HEK293 (cell line): ENCODE data around the gene MYLK.

ENCODE experiments used
- CTCF ChIA-PET: fragments of 350-600 bp; formaldehyde crosslinking; extraction: SDS; loops from one replicate; lab custom pipeline; 2021; ENCODE audit warnings: antibody characterized with exemption; lab: Yijun Ruan, JAX
- POLR2A ChIA-PET: fragments of 300-600 bp; formaldehyde crosslinking; extraction: SDS; loops from one replicate; lab custom pipeline; 2020; ENCODE audit warnings: antibody characterized with exemption, inconsistent platforms; lab: Yijun Ruan, JAX
- H3K27ac ChIP-seq: fragments of 200-500 bp; sonication (Bioruptor generic); 2 replicates; pipeline ENCODE4 v1.5.1; 2014; ENCODE audit warnings: low read depth, low read length, control low read depth, inconsistent platforms; ENCODE audit errors: extremely low read depth
- H3K36me3 ChIP-seq, 2 experiments: fragments of 200-500 bp in 1 of 2; sonication (Bioruptor generic) in 1 of 2; 1 replicate in 1 of 2; 2 replicates in 1 of 2; pipeline ENCODE4 v1.5.1; 2014 to 2017; ENCODE audit warnings: inconsistent platforms in 2 of 2, low read length in 2 of 2; ENCODE audit not compliant: control insufficient read depth in 2 of 2, insufficient read depth in 1 of 2
- H3K4me1 ChIP-seq: fragments of 200-500 bp; sonication (Bioruptor generic); 2 replicates; pipeline ENCODE4 v1.5.1; 2014; ENCODE audit warnings: mild to moderate bottlenecking, low read length, inconsistent platforms; ENCODE audit not compliant: control insufficient read depth, insufficient read depth
- H3K4me3 ChIP-seq: 2 replicates; pipeline ENCODE4 v1.5.1; 2011; ENCODE audit warnings: low read depth, mild to moderate bottlenecking, control low read depth, low read length, moderate library complexity
- H3K9me3 ChIP-seq: fragments of 200-500 bp; sonication (Bioruptor generic); 2 replicates; pipeline ENCODE4 v1.5.1; 2014; ENCODE audit warnings: low read depth, low read length, inconsistent platforms; ENCODE audit not compliant: control insufficient read depth, insufficient read depth
- AEBP2 ChIP-seq: fragments of 450-650 bp; formaldehyde crosslinking; IDR thresholded peaks from 2 replicates; pipeline ENCODE4 v1.5.1; 2016; ENCODE audit warnings: missing biosample characterization, missing genetic modification characterization, borderline replicate concordance
- PRDM2 ChIP-seq: fragments of 450-650 bp; formaldehyde crosslinking; IDR thresholded peaks from 2 replicates; pipeline ENCODE4 v1.5.1; 2016; ENCODE audit warnings: missing biosample characterization, missing genetic modification characterization, borderline replicate concordance
- ZFHX2 ChIP-seq: fragments of 450-650 bp; formaldehyde crosslinking; conservative IDR thresholded peaks from 2 replicates; pipeline ENCODE4 v1.5.1; 2016; ENCODE audit warnings: missing biosample characterization, missing genetic modification characterization
- ZFP69B ChIP-seq: fragments of 450-650 bp; formaldehyde crosslinking; IDR thresholded peaks from 2 replicates; pipeline ENCODE4 v1.5.1; 2016; ENCODE audit warnings: missing biosample characterization, missing genetic modification characterization
- ZNF155 ChIP-seq: fragments of 450-650 bp; formaldehyde crosslinking; IDR thresholded peaks from 2 replicates; pipeline ENCODE4 v1.5.1; 2016; ENCODE audit warnings: missing biosample characterization, missing genetic modification characterization
- ZNF518A ChIP-seq: fragments of 450-650 bp; formaldehyde crosslinking; conservative IDR thresholded peaks from 2 replicates; pipeline ENCODE4 v1.5.1; 2016; ENCODE audit warnings: low read depth, missing biosample characterization, missing genetic modification characterization
- ZNF571 ChIP-seq: fragments of 450-650 bp; formaldehyde crosslinking; IDR thresholded peaks from 2 replicates; pipeline ENCODE4 v1.5.0; 2017; ENCODE audit warnings: missing biosample characterization, missing genetic modification characterization
- ZNF658 ChIP-seq: fragments of 450-650 bp; formaldehyde crosslinking; IDR thresholded peaks from 2 replicates; pipeline ENCODE4; 2016; ENCODE audit warnings: missing biosample characterization, missing genetic modification characterization
- ZNF660 ChIP-seq: fragments of 450-650 bp; IDR thresholded peaks from 2 replicates; pipeline ENCODE4 v1.5.1; 2018; ENCODE audit warnings: missing biosample characterization, mild to moderate bottlenecking, missing genetic modification characterization
- ZNF701 ChIP-seq: fragments of 450-650 bp; formaldehyde crosslinking; IDR thresholded peaks from 2 replicates; pipeline ENCODE4 v1.5.1; 2016; ENCODE audit warnings: missing biosample characterization, missing genetic modification characterization
- ZNF791 ChIP-seq: fragments of 450-650 bp; formaldehyde crosslinking; IDR thresholded peaks from 2 replicates; pipeline ENCODE4 v1.5.1; 2016; ENCODE audit warnings: missing biosample characterization, missing genetic modification characterization

Gene MYLK

GRCh38 chr3:123672429-123673146, 211.5 kb downstream of the MYLK start (continued):
- TF ChIP-seq AEBP2 (tag by site-specific recombination): no peak
- TF ChIP-seq PRDM2 (tag by site-specific recombination): no peak
- TF ChIP-seq ZNF518A (tag by site-specific recombination): no peak
- no peak for TF ChIP-seq ZNF155 (tag by site-specific recombination)
- no peak for TF ChIP-seq ZNF660 (tag by site-specific recombination)
- no peak for TF ChIP-seq ZNF701 (tag by site-specific recombination)

GRCh38 chr3:123670743-123671142, 213.4 kb downstream of the MYLK start:
- peaks cover 0 to 15% of the 10 kb centered on the region in 2 experiments; a peak in 1 of 3 replicates for H3K36me3 ChIP-seq
- TF ChIP-seq ZNF791 (tag by site-specific recombination) (no peak), ZFHX2 (tag by site-specific recombination) (no peak), ZNF571 (tag by site-specific recombination) (no peak), ZNF658 (tag by site-specific recombination) (no peak), ZFP69B (tag by site-specific recombination) (no peak), ZNF660 (tag by site-specific recombination) (no peak)
- H3K4me1 ChIP-seq: no peaks in the 10 kb centered on the region
- no peak overlapping the region for H3K4me3 ChIP-seq
- no peaks in the 10 kb centered on the region for H3K9me3 ChIP-seq
- no peak overlapping the region for H3K27ac ChIP-seq
- POLR2A ChIA-PET: no interaction called here
- CTCF ChIA-PET: interaction anchor here (0.5 to 1.3 kb wide), 3 partner anchors 14 to 53 kb away, joined by 3 to 4 read pairs (median 4); no protein-coding TSS in a partner anchor
